Measurements from ENCODE around the gene FREM3. TPM values are rescaled to one million over a fixed set of nuclear protein-coding genes. Genes with fewer than 3 reads are reported as not detected.

FREM3 gene
- 0.11 TPM in 1 of 2 replicates, not detected in the other for total RNA-seq (2021; fragmentation: NEBNext Ultra II Directional; extraction: Animal tissue kit (Norgen Biotek cat#: 25700))
- 0.02 and 0.03 TPM in 2 replicates for polyA plus RNA-seq (2011; rRNA removed)
- 0.01 TPM for polyA plus RNA-seq (2011; cell fraction: cytosol; rRNA removed)
- polyA plus RNA-seq (2011; cell fraction: nucleus; rRNA removed), result 0.07 TPM
- 0.03 TPM in 3 of 4 replicates, not detected in the other for polyA plus RNA-seq (2012, experiment 1 of 2)
- not detected for polyA plus RNA-seq (2012, experiment 2 of 2)
- polyA plus RNA-seq (2013, experiment 1 of 2), result 0.06 TPM
- polyA plus RNA-seq (2013, experiment 2 of 2), result 0.07 TPM
- polyA minus RNA-seq (2011; rRNA and poly(A)+ RNA removed), result 0.03 and 0.07 TPM in 2 replicates
- not detected for polyA minus RNA-seq (2011; cell fraction: cytosol; rRNA and poly(A)+ RNA removed)
- polyA minus RNA-seq (2011; cell fraction: nucleus; rRNA and poly(A)+ RNA removed), result 0.10 TPM
- long read RNA-seq, experiment 1, result 0 reads
- long read RNA-seq, experiment 2, result 0 reads

GRCh38 chr4:143700416-143701352 lies at the start of gene FREM3:
FREM3 (minus strand) TSS chr4:143700675; CDS start chr4:143700675, 0 bp downstream.
- H3K79me1 ChIP-seq (ENCODE audit: low read depth, low read length), result no peaks in the 10 kb centered on the region
- no peaks in the 10 kb centered on the region for H3K79me2 ChIP-seq (ENCODE audit: control insufficient read depth in 1 of 2, insufficient read depth in 2 of 2, low read length in 2 of 2)
- no peak within 1 kb of the TSS for H3K56ac ChIP-seq (replicated peaks; ENCODE audit: insufficient read length, low read depth, low read length)
- peak within 1 kb of the TSS; percentile 89 to 96 for H3K4me2 ChIP-seq (ENCODE audit: insufficient read depth in 1 of 2, low read depth in 2 of 2, low read length in 2 of 2)
- H3K4me3 ChIP-seq (ENCODE audit: extremely low read depth in 1 of 4, insufficient read depth in 2 of 4, low read depth in 3 of 4, low read length in 4 of 4), result peak within 1 kb of the TSS; percentile 48 to 72 (median 66)
- H3K27me3 ChIP-seq (replicated peaks in 1 of 4; ENCODE audit: control insufficient read depth in 3 of 4, extremely low read depth in 1 of 4, insufficient read depth in 3 of 4, low read length in 3 of 4), result peaks cover 25 to 37% (median 28%) of the 10 kb centered on the region in 4 experiments
- H3K23ac ChIP-seq (ENCODE audit: insufficient read length), result no peak within 1 kb of the TSS
- no peak within 1 kb of the TSS for H2BK5ac ChIP-seq (ENCODE audit: low read depth, low read length)
- no peak within 1 kb of the TSS for H2BK20ac ChIP-seq (ENCODE audit: low read length)
- peaks cover 15% of the 10 kb centered on the region for H3K23me2 ChIP-seq (ENCODE audit: low read depth, low read length)
- WGBS, 2 experiments (ENCODE audit: extremely low coverage in 1 of 2, insufficient coverage in 1 of 2, insufficient read length in 1 of 2, insufficient replicate concordance in 2 of 2, low coverage in 1 of 2, low lambda C conversion rate in 2 of 2, missing lambda C conversion rate in 1 of 2), result 5% methylated on average over 53 of the region's 64 CpGs; no CpG with 5 or more reads in 1 of the 2 experiments
- H3K9me3 ChIP-seq (ENCODE audit: insufficient read depth in 2 of 2, low read depth in 1 of 2, low read length in 1 of 2), result no peaks in the 10 kb centered on the region; a peak in 1 of 4 replicates
- CTCF ChIA-PET (ENCODE audit: partially characterized antibody), result interaction anchor here (0.7 to 1.6 kb wide), 2 partner anchors 141 to 1360 kb away, joined by 3 to 7 read pairs; no protein-coding TSS in a partner anchor
- H4K91ac ChIP-seq (replicated peaks; ENCODE audit: insufficient read length, low read length), result no peak within 1 kb of the TSS
- no peak within 1 kb of the TSS for H2BK15ac ChIP-seq (ENCODE audit: low read length)
- 0 out of 2 replicates have a peak within 1 kb of the TSS, but pooled peaks have one; percentile 17 for H2BK12ac ChIP-seq (ENCODE audit: low read depth, low read length)
- peaks cover 0 to 2% (median 0%) of the 10 kb centered on the region in 4 experiments; a peak in 1 of 8 replicates for H3K36me3 ChIP-seq (ENCODE audit: control insufficient read depth in 2 of 4, insufficient read depth in 4 of 4, low read length in 3 of 4)
- peak within 1 kb of the TSS; percentile 98 for H2AFZ ChIP-seq (ENCODE audit: low read length)
- POLR2A ChIA-PET (ENCODE audit: partially characterized antibody), result no interaction called here
- no peak within 1 kb of the TSS for H4K5ac ChIP-seq (ENCODE audit: insufficient read length, low read depth, low read length)
- H4K20me1 ChIP-seq (replicated peaks in 1 of 2; ENCODE audit: control insufficient read depth in 1 of 2, insufficient read depth in 2 of 2, low read length in 2 of 2), result no peaks in the 10 kb centered on the region
- H2AK5ac ChIP-seq (ENCODE audit: low read depth, low read length), result no peak within 1 kb of the TSS
- H2BK120ac ChIP-seq (replicated peaks; ENCODE audit: low read depth, low read length), result no peak within 1 kb of the TSS
- peak within 1 kb of the TSS; percentile 76; the same call in 1 of the 2 replicates for H4K8ac ChIP-seq (ENCODE audit: extremely low read depth, insufficient read depth, low read length)
- H3K27ac ChIP-seq (ENCODE audit: low read depth, low read length), result no peak within 1 kb of the TSS
- H3K4me1 ChIP-seq (replicated peaks in 1 of 4; ENCODE audit: control insufficient read depth in 3 of 4, insufficient read depth in 4 of 4, low read length in 3 of 4), result peaks cover 0 to 9% (median 6%) of the 10 kb centered on the region in 4 experiments; a peak in 4 of 7 replicates
- peak; percentile 33 to 75 for DNase-seq (ENCODE audit: low read depth in 1 of 2, low spot score in 2 of 2)
- no peak within 1 kb of the TSS for H3K9ac ChIP-seq (replicated peaks in 1 of 4; ENCODE audit: extremely low read depth in 1 of 4, low read depth in 3 of 4, low read length in 3 of 4)
- H3K14ac ChIP-seq (ENCODE audit: insufficient read length), result no peak within 1 kb of the TSS
- FAIRE-seq, result no peak
- H3K18ac ChIP-seq (ENCODE audit: extremely low read depth, low read length), result peak within 1 kb of the TSS; percentile 28; the same call in 1 of the 2 replicates
- no peak within 1 kb of the TSS for H3K4ac ChIP-seq (replicated peaks; ENCODE audit: insufficient read length, low read depth, low read length)
- TF ChIP-seq KDM4A (IDR thresholded peaks at IDR 0.05; ENCODE audit: low read depth, low read length, severe bottlenecking), result peak; percentile 93
- TF ChIP-seq POLR2AphosphoS5 (IDR thresholded peaks at IDR 0.05; ENCODE audit: low read depth, low read length), result no peak
- TF ChIP-seq PHF8 (conservative IDR thresholded peaks at IDR 0.05; ENCODE audit: low read depth, low read length), result 0 out of 2 replicates have a peak, but pooled peaks have one; percentile 15
- 0 out of 2 replicates have a peak, but pooled peaks have one; percentile 9 for TF ChIP-seq YY1 (IDR thresholded peaks at IDR 0.05; ENCODE audit: low read depth, low read length)
- TF ChIP-seq EZH2 (IDR thresholded peaks at IDR 0.05; ENCODE audit: low read depth, low read length, severe bottlenecking), result peak; percentile 91
- TF ChIP-seq RNF2 (IDR thresholded peaks at IDR 0.05; ENCODE audit: borderline replicate concordance, low read depth, low read length, missing control alignments, poor library complexity, severe bottlenecking), result peak; percentile 66
- no peak for TF ChIP-seq CHD1 (IDR thresholded peaks at IDR 0.05; ENCODE audit: low read depth, low read length)
- peak; percentile 93 for TF ChIP-seq SUZ12 (IDR thresholded peaks at IDR 0.05; ENCODE audit: low read length)
